GM20000 (cell line): ENCODE results near the gene IL1RL1.

ENCODE experiments used
- DNase-seq: peaks from one replicate; pipeline ENCODE4 v3.0.0; 2012; ENCODE audit warnings: low spot score
- TF ChIP-seq, protein P1 (sequence below): IDR thresholded peaks from 2 replicates; pipeline ENCODE4 v1.5.1; 2012; ENCODE audit warnings: mild to moderate bottlenecking, control low read depth; ENCODE audit errors: extremely low read depth, missing control alignments

Gene IL1RL1

GRCh38 chr2:102304268-102304667 is 7.1 kb upstream of the IL1RL1 start:
- TF ChIP-seq, protein P1, sequence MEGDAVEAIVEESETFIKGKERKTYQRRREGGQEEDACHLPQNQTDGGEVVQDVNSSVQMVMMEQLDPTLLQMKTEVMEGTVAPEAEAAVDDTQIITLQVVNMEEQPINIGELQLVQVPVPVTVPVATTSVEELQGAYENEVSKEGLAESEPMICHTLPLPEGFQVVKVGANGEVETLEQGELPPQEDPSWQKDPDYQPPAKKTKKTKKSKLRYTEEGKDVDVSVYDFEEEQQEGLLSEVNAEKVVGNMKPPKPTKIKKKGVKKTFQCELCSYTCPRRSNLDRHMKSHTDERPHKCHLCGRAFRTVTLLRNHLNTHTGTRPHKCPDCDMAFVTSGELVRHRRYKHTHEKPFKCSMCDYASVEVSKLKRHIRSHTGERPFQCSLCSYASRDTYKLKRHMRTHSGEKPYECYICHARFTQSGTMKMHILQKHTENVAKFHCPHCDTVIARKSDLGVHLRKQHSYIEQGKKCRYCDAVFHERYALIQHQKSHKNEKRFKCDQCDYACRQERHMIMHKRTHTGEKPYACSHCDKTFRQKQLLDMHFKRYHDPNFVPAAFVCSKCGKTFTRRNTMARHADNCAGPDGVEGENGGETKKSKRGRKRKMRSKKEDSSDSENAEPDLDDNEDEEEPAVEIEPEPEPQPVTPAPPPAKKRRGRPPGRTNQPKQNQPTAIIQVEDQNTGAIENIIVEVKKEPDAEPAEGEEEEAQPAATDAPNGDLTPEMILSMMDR, result no peak
- DNase-seq, result no peak

DNA sequence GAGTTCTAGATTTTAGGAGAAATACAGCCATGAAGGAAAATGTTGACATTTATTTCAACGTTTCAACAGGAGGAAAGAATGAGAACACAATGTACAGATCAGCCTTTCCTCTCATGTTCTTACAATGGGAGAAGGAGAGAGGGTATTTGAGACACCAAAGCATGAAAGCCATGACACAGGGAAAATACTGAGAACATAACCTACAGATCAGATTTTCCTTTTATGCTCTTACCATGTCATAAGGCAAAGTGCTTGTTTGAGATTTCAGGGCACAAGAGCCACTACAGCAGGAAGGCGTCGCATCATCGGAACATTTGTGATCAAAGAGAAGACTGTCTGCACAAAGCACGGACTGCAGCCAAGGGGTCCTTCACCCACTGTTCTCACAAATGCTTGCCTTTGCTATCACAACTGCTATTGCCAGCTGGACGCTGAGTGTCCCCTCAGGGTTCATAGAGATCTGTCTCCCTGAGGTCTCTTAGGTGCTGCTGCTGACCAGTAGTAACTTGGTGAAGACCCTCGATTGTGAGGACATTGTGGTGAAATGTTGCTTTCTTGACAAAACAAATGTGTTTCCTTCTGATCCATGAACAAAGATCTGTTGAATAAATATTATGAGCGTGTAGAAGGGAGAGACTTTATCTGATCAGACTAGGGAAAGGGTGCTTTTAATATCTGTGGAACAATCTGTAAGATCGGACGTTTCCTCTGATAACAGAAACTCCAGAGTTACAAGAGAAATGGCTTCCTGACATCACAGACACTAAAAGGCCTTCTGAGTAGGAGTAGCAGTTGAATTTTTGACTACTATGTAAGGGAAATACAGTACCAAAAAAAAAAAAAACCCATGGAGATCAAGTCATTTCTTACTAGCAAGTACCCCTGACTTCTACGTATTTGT is 6.4 kb upstream of the IL1RL1 start:
- no peak for DNase-seq
- TF ChIP-seq, protein P1, result no peak

DNA sequence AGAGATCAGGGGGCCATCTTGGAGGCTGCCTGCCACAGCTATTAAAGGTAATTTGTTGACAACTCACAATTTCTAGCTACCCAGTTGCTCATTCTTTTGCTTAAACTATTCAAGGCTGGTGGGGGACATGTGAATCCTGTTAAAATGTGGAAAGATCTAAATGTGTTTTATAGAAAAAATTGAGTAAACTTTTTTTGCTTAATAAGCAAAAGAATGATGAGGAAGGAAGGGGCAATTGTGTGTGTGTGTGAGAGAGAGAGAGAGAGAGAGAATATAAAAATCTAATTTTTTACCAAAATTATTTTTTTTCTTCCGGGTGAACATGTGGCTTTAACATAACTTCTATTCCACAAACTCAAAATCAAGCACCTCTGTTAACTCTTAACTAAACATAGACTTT is 5.2 kb upstream of the IL1RL1 start:
- TF ChIP-seq, protein P1, result no peak
- no peak for DNase-seq

DNA sequence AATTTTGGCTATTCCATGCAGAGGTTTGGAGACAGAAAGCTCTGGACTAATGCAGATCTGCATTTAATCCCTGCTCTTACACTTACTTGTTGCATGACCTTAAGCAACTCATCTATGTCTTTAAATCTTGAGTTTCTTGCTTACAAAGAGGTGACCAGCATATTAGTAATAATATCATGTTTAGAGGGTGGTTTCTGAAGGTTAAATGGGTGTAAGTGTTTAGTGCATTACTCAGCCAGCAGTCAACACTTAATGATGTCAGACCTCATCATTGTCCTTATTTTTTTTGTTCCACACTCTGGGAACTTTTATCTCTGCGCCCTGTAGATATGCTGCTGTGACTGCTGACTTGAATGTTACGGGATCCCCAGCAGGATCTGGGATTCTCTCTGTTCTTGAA is 1.7 kb downstream of the IL1RL1 start:
- DNase-seq, result no peak
- TF ChIP-seq, protein P1, result no peak

- no peak for DNase-seq
- TF ChIP-seq, protein P1, result no peak
Observed at GRCh38 chr2:102313471-102313870, 2.1 kb downstream of the IL1RL1 start.

DNA sequence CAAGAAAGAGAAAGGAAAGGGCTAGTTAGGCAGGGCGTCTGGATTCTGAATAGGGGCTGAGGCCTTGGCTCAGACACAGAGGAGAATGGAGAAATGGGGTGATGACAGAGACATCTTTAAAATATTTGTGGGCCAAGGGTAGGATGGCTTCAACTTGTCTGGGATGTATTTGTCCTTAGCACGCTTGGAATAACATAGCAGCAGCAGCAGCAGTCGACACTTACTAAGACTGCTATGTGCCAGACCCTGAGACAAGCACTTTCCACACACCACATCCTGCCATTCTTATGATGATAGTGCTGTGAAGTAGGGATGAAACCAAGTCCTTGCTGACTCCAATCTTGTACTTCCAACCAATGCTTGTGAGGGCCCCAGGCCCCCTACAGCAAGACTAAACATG is 2.6 kb downstream of the IL1RL1 start:
- no peak for DNase-seq
- TF ChIP-seq, protein P1, result no peak

GRCh38 chr2:102315921-102316320 is 4.6 kb downstream of the IL1RL1 start:
- DNase-seq, result no peak
- TF ChIP-seq, protein P1, result no peak
